Measurements from ENCODE around the gene TLE2.
"Not testable (repeated sequence)": the region's sequence is repeated elsewhere in the genome, so short reads cannot be mapped to it uniquely, and the experiment has no call there.

Gene TLE2

DNA sequence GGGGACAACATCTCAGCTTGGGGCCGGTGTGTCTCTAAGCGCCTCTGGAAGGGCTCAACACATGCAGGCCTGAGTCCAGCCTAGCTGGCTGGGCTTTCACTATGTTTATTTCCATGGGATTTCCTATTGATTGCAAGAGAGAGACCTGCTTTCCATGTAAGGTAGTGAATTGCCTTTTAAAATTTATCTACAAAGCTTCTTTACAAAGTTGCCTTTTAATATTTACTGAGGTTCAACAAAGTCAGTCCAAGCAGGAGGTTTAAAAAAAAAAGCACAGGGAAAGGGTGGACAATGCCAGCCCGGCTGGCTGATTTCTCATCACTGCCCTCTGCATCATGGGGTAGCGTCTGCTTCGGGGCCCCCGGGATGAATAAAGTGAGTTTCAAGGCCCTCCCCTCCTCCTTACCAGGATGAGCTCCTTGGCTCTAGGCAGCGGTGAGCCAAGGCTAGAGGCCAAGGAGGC lies 15.8 kb downstream of the TLE2 start:
- in situ Hi-C loops (cut with MboI; ENCODE audit: low pct_unique_long_range_greater_than_20kb, low sequenced_read_pairs, unreplicated experiment) = no loop called here
- DNase-seq (ENCODE audit: low spot score) = no peak

DNA sequence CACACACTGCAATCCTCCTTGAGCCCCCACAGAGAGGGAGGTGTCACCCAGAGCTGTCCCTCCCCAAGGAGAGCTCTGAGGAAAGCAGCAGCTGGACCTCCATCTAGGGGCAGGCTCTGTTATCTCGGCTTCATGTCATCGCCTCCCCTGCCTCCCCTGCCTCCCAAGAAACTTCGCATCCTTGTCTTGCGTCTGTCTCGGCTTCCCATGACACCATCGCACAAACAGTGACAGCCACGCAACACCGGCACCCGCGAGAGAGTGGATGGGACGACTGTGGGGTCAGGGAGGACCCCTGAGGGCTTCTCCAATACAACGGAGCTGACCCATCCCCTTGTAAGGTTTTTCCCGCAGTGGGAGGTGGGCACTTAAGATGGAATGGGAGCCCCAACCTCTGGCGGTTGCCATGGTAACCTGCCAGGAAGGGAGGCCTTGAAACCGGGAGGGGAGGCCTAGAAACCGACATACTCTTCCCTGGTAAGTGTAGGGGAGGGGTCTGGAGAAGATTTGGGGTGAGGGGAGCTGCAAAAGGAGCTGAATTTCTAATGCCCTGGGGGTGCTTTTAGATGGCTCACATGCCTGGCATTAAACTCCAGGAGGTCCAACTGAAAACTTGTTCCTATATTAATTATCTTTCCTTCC lies 16.3 kb downstream of the TLE2 start:
- DNase-seq (ENCODE audit: low spot score) = no peak
- in situ Hi-C loops (cut with MboI; ENCODE audit: low pct_unique_long_range_greater_than_20kb, low sequenced_read_pairs, unreplicated experiment) = no loop called here
- TF ChIP-seq, protein P1, sequence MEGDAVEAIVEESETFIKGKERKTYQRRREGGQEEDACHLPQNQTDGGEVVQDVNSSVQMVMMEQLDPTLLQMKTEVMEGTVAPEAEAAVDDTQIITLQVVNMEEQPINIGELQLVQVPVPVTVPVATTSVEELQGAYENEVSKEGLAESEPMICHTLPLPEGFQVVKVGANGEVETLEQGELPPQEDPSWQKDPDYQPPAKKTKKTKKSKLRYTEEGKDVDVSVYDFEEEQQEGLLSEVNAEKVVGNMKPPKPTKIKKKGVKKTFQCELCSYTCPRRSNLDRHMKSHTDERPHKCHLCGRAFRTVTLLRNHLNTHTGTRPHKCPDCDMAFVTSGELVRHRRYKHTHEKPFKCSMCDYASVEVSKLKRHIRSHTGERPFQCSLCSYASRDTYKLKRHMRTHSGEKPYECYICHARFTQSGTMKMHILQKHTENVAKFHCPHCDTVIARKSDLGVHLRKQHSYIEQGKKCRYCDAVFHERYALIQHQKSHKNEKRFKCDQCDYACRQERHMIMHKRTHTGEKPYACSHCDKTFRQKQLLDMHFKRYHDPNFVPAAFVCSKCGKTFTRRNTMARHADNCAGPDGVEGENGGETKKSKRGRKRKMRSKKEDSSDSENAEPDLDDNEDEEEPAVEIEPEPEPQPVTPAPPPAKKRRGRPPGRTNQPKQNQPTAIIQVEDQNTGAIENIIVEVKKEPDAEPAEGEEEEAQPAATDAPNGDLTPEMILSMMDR (IDR thresholded peaks at IDR 0.05; ENCODE audit: extremely low read depth, insufficient read depth, missing control alignments) = no peak

More for the DNA sequence above, 15.8 kb downstream of the TLE2 start:
- TF ChIP-seq, protein P1 (IDR thresholded peaks at IDR 0.05; ENCODE audit: extremely low read depth, insufficient read depth, missing control alignments) = no peak

DNA sequence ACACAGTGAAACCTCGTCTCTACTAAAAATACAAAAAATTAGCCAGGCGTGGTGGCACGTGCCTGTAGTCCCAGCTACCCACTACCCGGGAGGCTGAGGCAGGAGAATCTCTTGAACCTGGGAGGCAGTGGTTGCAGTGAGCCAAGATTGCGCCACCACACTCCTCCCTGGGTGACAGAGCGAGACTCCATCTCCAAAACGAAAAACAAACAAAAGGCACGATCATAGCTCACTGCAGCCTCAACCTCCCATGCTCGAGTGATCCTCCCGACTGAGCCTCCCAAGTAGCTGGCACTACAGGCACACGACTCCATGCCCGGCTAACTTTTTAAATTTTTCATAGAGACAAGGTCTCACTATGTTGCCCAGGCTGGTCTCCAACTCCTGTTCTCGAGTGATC lies 17.0 kb downstream of the TLE2 start:
- DNase-seq (ENCODE audit: low spot score); in situ Hi-C loops (cut with MboI; ENCODE audit: low pct_unique_long_range_greater_than_20kb, low sequenced_read_pairs, unreplicated experiment): not testable (repeated sequence)

DNA sequence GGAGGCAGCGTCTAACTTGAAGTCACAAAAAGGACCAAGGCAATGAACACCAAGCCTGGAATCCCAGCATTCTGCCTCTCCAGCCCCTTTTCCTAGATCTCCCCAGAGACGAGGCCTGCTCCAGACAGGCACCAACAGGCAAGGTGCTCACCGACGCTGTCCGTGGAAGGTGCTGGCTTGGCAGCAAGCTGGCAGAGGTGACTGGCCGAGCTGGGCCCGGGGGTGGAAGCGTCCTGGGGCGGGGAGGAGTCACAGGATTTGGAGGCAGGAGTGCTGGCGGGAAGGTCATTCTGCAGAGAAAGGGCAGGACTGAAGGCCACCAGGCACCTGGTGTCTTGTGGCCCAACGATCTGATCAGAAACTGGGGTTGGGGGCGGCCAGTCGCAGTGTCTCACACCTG lies 18.2 kb downstream of the TLE2 start:
- no peak for DNase-seq (ENCODE audit: low spot score)
- in situ Hi-C loops (cut with MboI; ENCODE audit: low pct_unique_long_range_greater_than_20kb, low sequenced_read_pairs, unreplicated experiment) = no loop called here
- TF ChIP-seq, protein P1 (IDR thresholded peaks at IDR 0.05; ENCODE audit: extremely low read depth, insufficient read depth, missing control alignments) = no peak

DNA sequence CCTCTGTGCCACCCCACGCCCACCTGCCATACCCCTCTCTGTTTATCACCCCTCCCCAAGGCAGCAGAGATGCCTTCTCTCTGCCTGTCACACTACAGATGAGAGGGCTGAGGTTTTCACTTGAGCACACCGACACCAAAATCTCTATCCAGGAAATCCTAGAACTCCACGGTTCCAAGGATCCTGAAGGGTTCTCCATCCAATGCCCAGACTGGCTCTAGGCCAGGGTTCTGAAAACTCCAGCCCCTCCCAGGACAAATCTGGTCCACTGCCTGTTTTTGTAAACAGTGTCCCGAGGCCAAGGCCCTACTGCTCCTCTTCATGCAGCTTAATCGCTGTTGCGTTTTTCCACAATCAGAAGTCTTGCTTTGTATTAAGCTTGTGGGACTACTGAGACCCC lies 20.1 kb downstream of the TLE2 start:
- TF ChIP-seq, protein P1 (IDR thresholded peaks at IDR 0.05; ENCODE audit: extremely low read depth, insufficient read depth, missing control alignments) = no peak
- in situ Hi-C loops (cut with MboI; ENCODE audit: low pct_unique_long_range_greater_than_20kb, low sequenced_read_pairs, unreplicated experiment) = no loop called here
- DNase-seq (ENCODE audit: low spot score) = no peak

DNA sequence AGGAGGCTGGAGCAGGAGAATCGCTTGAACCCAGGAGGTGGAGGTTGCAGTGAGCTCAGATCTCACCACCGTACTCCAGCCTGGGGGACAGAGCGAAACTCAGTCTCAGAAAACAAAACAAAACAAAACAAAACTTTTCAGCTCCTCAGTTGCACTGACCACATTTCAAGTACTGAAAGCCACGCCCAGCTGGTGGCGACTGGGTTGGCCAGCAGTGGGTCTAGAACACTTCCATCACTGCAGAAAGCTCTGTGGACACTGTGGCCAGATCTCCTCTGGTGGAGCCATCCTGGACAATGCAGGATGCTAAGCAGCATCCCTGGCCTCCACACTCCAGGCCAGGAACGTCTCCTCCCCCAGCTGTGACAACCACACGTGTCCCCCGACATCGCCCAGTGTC lies 21.1 kb downstream of the TLE2 start:
- TF ChIP-seq, protein P1 (IDR thresholded peaks at IDR 0.05; ENCODE audit: extremely low read depth, insufficient read depth, missing control alignments) = no peak
- DNase-seq (ENCODE audit: low spot score) = no peak
- in situ Hi-C loops (cut with MboI; ENCODE audit: low pct_unique_long_range_greater_than_20kb, low sequenced_read_pairs, unreplicated experiment) = no loop called here

DNA sequence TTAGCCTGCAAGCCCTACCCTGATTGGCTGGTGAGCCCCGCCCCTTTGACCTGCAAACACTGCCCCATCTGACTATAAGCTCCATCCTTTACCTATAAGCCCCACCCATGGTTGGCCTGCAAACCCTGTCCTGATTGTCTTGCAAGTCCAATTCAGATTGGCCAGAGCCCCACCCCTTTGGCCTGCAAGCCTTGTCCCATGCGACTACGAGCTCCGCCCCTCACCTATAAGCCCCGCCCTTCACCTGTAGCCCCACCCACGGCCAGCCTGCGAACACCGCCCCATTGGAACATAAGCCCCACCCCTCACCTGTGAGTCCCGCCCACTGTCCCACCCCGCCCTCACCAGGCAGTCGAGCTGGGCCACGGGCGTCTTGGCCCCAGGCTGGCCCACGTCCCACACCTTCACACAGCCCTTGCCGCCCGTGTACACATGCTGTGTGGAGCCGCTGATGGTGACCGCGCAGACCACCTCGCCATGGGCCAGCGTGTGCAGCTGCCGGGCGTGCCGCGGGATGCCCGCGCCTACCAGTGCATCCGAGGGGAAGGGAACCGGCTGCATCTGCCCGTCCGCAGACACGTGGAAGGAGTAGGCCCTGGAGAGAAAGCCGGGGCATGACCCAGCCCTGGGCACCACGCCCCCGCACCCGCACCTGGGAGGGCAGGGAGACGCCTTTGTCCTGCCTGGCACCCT lies 22.9 kb downstream of the TLE2 start:
- DNase-seq (ENCODE audit: low spot score) = no peak
- in situ Hi-C loops (cut with MboI; ENCODE audit: low pct_unique_long_range_greater_than_20kb, low sequenced_read_pairs, unreplicated experiment) = no loop called here
- TF ChIP-seq, protein P1 (IDR thresholded peaks at IDR 0.05; ENCODE audit: extremely low read depth, insufficient read depth, missing control alignments) = no peak
